8988T (cell line): Measurements from ENCODE around the gene LDHAL6B.
"Not testable (repeated sequence)": the region's sequence is repeated elsewhere in the genome, so short reads cannot be mapped to it uniquely, and the experiment has no call there.

Experiments used
- DNase-seq: peaks from one replicate; pipeline ENCODE4 v3.0.0; 2011

The LDHAL6B gene

GRCh38 chr15:59206623-59207183, at the start of gene LDHAL6B:
Gene LDHAL6B (plus strand): TSS chr15:59206843. CDS start chr15:59206941, 98 bp downstream.
- no peak for DNase-seq

GRCh38 chr15:59157396-59157795, 49.2 kb upstream of the LDHAL6B start:
- DNase-seq, result no peak

GRCh38 chr15:59157840-59158700, 48.6 kb upstream of the LDHAL6B start:
- no peak for DNase-seq

GRCh38 chr15:59158701-59159034, 48.0 kb upstream of the LDHAL6B start:
- DNase-seq, result no peak

GRCh38 chr15:59159210-59159609, 47.4 kb upstream of the LDHAL6B start:
- no peak for DNase-seq

GRCh38 chr15:59160880-59161593, 45.6 kb upstream of the LDHAL6B start:
- peak; percentile 34 for DNase-seq

GRCh38 chr15:59162080-59162479, 44.6 kb upstream of the LDHAL6B start:
- DNase-seq, result not testable (repeated sequence)

- no peak for DNase-seq
These were observed 40.9 kb upstream of the LDHAL6B start for GRCh38 chr15:59165726-59166125.

DNA sequence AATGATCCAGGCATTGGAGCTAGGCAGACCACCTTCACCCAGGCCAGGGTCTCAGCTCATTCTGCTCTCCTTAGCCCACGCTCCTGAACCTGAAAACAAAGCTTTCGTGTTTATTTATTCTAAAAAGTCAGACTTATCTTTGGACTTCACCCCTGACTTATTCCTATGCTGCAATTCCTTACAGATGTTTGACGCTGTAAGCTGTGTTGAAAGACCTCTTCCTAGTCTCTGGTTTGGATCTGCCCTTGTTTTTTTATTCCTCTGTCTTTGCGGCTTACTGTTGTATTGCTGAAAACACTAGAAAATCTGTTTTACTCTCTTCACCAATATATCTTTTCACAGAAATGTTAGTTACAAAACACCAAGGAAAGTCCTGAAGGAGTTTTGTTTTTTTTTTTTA, 40.5 kb upstream of the LDHAL6B start:
- DNase-seq, result no peak

DNA sequence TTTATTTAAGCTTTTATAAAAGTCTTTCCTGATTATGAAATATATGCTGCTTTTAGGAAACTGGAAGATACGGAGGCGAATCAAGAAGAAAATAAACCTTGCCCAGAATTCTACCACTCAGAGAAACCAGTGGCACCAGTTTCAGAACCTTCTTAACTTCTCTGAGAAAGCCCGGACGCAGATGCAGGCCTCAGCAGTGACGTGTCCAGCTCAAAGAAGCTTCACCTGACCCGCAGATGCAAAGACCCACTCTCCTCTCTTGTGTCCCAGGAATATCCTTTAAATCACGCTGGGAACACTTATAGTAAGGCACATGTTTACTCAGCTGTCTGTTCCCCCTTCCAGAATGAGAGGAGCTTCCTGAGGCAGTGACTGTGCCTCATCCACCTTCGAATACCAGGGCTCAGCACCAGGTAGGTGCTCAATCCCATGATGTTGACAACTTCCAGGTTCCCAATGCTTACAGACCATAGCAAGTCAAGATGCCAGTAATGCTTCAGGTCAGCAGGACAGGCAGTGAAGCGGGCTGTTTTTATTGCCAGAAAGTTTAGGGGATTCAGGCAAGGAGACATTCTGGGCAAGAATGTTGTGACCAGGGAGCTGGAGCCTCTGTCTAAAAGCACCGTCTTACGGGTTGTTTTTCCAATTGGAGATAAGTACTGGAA, 39.9 kb upstream of the LDHAL6B start:
- no peak for DNase-seq

DNA sequence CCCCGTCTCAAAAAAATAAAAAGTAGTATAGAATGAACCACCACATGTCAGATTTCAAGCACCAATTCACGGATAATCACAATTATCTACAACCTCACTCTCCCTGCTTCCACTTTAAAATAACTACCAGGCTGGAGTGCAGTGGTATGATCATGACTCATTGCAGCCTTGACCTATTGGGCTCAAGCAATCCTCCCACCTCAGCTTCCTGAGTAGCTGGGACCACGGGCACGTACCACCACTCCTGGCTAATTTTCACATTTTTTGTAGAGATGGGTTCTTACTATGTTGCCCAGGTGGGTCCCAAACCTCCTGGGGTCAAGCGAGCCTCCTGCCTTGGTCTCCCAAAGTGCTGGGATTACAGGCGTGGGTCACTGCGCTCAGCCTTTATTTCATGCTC, 38.1 kb upstream of the LDHAL6B start:
- no peak for DNase-seq

DNA sequence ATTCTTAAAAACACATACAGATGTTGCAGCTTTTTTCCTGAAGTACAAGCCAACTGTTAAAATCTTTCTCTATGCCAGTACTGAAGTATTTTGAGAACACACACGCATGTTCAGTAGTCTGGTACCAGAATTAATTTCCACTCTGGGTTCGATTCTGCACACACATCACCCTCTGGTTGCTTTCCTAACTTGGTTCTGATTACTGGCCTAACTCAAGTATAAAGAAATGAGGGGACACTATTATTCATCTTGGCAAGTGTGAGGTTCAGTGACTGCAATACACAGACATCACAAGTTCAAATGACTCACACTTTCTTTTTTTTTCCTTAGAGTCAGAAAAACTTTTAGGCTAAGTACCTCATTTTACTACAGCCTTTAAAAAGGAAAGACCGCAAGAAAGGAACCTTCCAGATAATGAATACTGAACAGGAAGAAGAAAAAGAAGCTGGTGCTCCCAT, 37.4 kb upstream of the LDHAL6B start:
- DNase-seq, result no peak

DNA sequence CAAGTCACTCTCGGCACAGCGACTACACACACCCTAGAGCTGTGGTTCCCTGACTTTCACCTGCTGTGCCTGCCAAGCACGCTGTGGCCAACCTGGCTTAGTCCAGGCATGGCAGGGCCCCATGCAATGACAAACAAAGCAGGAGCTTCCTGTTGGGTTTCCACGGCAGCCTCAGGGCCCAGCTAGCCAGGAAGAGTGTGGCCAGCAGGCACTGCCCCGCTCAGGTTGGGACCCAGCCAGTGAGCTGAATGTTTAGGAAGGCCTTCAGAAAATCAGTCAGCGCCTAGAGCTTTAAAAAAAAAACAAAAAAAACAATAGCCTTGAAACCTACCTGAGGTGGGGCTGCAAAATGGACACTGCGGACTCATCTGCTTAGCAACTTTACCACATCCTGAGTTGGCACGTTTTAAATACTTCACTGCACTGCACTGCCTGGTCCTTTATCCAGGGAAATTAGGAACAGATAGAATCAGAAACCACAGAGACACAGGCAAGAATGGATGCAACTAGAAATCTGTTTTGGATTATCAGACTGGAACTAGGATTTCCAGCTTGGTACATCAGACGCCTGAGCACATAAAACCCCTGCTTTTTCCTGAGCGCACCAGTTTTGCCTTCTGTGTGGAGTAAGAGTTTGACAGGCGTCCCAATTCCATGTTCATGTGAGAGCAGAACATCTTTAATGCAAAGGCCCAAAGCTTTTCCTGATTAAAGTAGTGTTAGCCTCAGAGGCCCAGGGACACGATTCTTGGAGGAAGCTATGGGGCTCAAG, 36.2 kb upstream of the LDHAL6B start:
- no peak for DNase-seq

- no peak for DNase-seq
These were observed 35.6 kb upstream of the LDHAL6B start for GRCh38 chr15:59171067-59171397.

- DNase-seq, result no peak
These were observed 34.2 kb upstream of the LDHAL6B start for GRCh38 chr15:59172289-59172901.

DNA sequence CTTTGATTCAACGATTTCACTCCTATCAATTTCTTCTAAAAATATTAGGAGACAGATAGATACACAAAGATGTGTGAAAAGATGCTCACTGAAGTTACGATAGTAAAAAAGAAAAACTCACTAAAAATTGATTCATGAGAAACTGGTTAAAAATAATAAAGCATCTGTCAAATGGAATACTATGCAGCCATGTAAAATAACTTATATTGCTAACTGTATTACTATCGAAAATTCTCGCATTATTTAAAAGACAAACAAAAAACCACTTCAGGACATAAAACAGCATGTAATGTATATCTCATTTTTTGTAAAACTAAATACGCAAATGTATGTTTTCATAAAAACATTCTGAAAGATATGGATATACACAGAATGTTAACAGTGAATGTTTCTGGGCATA, 33.4 kb upstream of the LDHAL6B start:
- DNase-seq, result no peak

GRCh38 chr15:59174151-59174834, 32.4 kb upstream of the LDHAL6B start:
- no peak for DNase-seq

- DNase-seq, result peak; percentile 22
These were observed 31.5 kb upstream of the LDHAL6B start for GRCh38 chr15:59174835-59175831.

- DNase-seq, result no peak
These were observed 29.9 kb upstream of the LDHAL6B start for GRCh38 chr15:59176653-59177316.

- DNase-seq, result no peak
These were observed 29.4 kb upstream of the LDHAL6B start for GRCh38 chr15:59177317-59177660.
